Left ventricle myocardium inferior (tissue), 1 donor: ENCODE measurements around the gene HPGD. TPM values are rescaled to one million over a fixed set of nuclear protein-coding genes. Genes with fewer than 3 reads are reported as not detected.

Experiments
- DNase-seq: peaks from one replicate; pipeline ENCODE4 v3.0.0-alpha.2; 2020
- H3K27ac ChIP-seq: fragments of 200-600 bp; replicated peaks from 2 replicates; pipeline ENCODE4 v1.8.0; 2021
- H3K27me3 ChIP-seq: fragments of 200-600 bp; 2 replicates; pipeline ENCODE4 v1.8.0; 2021; ENCODE audit warnings: low read depth
- H3K36me3 ChIP-seq: fragments of 200-600 bp; 2 replicates; pipeline ENCODE4 v1.8.0; 2021
- H3K4me1 ChIP-seq: fragments of 200-600 bp; 2 replicates; pipeline ENCODE4 v1.8.0; 2021
- H3K4me3 ChIP-seq: fragments of 200-600 bp; 2 replicates; pipeline ENCODE4 v1.8.0; 2021; ENCODE audit warnings: mild to moderate bottlenecking, moderate library complexity
- H3K9me3 ChIP-seq: fragments of 200-600 bp; replicated peaks from 2 replicates; pipeline ENCODE4 v1.8.0; 2021
- CTCF ChIP-seq: fragments of 200-600 bp; IDR thresholded peaks from 2 replicates; pipeline ENCODE4 v1.8.0; 2021; ENCODE audit warnings: antibody characterized with exemption, mild to moderate bottlenecking, borderline replicate concordance
- intact Hi-C: fragments of 100-400 bp; cut with micrococcal nuclease; formaldehyde crosslinking; loops from one replicate; pipeline ENCODE4 v1.11.0; 2022
- total RNA-seq: library from RNA; stranded (reverse); fragmentation: NEBNext Ultra II Directional; extraction: Animal tissue kit (Norgen Biotek cat#: 25700); gene quantifications from one replicate; pipeline ENCODE4 v1.2.1, GENCODE V29; 2021
- donor health status: DM: no; HTN: yes; CAD: no; lungs with severe emphysema.

HPGD gene
- total RNA-seq, 1 donor from 2014 or later = 1.4 TPM

GRCh38 chr4:174538123-174538875 is 16.0 kb upstream of the HPGD start:
- H3K9me3 ChIP-seq = peaks cover 3% of the 10 kb centered on the region
- H3K4me1 ChIP-seq = no peaks in the 10 kb centered on the region
- H3K27ac ChIP-seq = no peak overlapping the region
- no peak for TF ChIP-seq CTCF
- intact Hi-C loops = no loop called here
- H3K27me3 ChIP-seq = no peaks in the 10 kb centered on the region
- H3K4me3 ChIP-seq = no peak overlapping the region
- no peaks in the 10 kb centered on the region for H3K36me3 ChIP-seq
- no peak for DNase-seq

- Histone ChIP-seq H3K36me3 (no peaks in the 10 kb centered on the region), H3K4me1 (no peaks in the 10 kb centered on the region), H3K9me3 (no peaks in the 10 kb centered on the region), H3K27me3 (no peaks in the 10 kb centered on the region), H3K4me3 (no peak overlapping the region), H3K27ac (no peak overlapping the region)
- DNase-seq = no peak
- no peak for TF ChIP-seq CTCF
- intact Hi-C loops = no loop called here
These were observed 15.3 kb upstream of the HPGD start for GRCh38 chr4:174537634-174538033.

- no peak overlapping the region for H3K4me3 ChIP-seq
- H3K4me1 ChIP-seq = no peaks in the 10 kb centered on the region
- H3K9me3 ChIP-seq = no peaks in the 10 kb centered on the region
- no peak for DNase-seq
- H3K27me3 ChIP-seq = peaks cover 8% of the 10 kb centered on the region
- H3K36me3 ChIP-seq = no peaks in the 10 kb centered on the region
- no peak for TF ChIP-seq CTCF
- H3K27ac ChIP-seq = no peak overlapping the region
- intact Hi-C loops = no loop called here
These were observed 12.2 kb upstream of the HPGD start for GRCh38 chr4:174534461-174534860.

GRCh38 chr4:174532445-174532844 is 10.2 kb upstream of the HPGD start:
- Histone ChIP-seq H3K27me3 (peaks cover 8% of the 10 kb centered on the region), H3K9me3 (no peaks in the 10 kb centered on the region), H3K4me1 (no peaks in the 10 kb centered on the region), H3K27ac (no peak overlapping the region), H3K36me3 (no peaks in the 10 kb centered on the region), H3K4me3 (no peak overlapping the region)
- intact Hi-C loops = no loop called here
- no peak for DNase-seq
- no peak for TF ChIP-seq CTCF

GRCh38 chr4:174531486-174531885 is 9.2 kb upstream of the HPGD start:
- no peak for TF ChIP-seq CTCF
- H3K9me3 ChIP-seq = no peaks in the 10 kb centered on the region
- H3K4me3 ChIP-seq = no peak overlapping the region
- no peak for DNase-seq
- H3K4me1 ChIP-seq = no peaks in the 10 kb centered on the region
- H3K27ac ChIP-seq = no peak overlapping the region
- H3K36me3 ChIP-seq = no peaks in the 10 kb centered on the region
- peaks cover 8% of the 10 kb centered on the region for H3K27me3 ChIP-seq
- intact Hi-C loops = no loop called here
